Measurements from ENCODE around the gene SIX2. TPM values are rescaled to one million over a fixed set of nuclear protein-coding genes. Genes with fewer than 3 reads are reported as not detected.

Gene SIX2
- total and polyA plus RNA-seq, 10 donors, result 0.03 to 0.20 (median 0.03) TPM; not detected in 7

DNA sequence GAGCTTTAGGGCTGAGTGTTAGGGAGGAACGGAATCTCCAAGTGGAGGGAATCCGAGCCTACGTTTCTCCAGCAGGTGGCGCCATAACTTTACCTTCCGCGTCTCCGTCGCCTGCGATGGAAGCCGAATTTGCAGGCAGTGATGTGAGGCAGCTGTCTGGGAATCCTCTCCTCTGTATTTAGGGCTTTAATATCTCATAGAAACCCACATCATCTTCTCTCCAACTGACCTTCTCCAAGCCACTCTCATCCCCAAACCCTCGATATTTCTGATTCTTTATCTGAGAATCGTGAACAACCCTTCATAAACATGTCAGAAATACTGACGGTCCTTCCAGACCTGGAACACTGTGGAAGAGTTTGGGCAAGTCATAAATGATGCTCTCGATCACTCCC, 27.5 kb downstream of the SIX2 start:
- Histone ChIP-seq H3K36me3 (no peaks in the 10 kb centered on the region), H3K27me3 (replicated peaks in 1 of 7) (peaks cover 0 to 62% (median 3%) of the 10 kb centered on the region in 7 donors), H3K4me1 (peaks cover 0 to 6% (median 1%) of the 10 kb centered on the region in 6 donors), H3K9me3 (peaks cover 0 to 4% (median 0%) of the 10 kb centered on the region in 8 donors), H3K27ac (no peak overlapping the region), H3K4me3 (no peak overlapping the region)
- TF ChIP-seq, protein P1, sequence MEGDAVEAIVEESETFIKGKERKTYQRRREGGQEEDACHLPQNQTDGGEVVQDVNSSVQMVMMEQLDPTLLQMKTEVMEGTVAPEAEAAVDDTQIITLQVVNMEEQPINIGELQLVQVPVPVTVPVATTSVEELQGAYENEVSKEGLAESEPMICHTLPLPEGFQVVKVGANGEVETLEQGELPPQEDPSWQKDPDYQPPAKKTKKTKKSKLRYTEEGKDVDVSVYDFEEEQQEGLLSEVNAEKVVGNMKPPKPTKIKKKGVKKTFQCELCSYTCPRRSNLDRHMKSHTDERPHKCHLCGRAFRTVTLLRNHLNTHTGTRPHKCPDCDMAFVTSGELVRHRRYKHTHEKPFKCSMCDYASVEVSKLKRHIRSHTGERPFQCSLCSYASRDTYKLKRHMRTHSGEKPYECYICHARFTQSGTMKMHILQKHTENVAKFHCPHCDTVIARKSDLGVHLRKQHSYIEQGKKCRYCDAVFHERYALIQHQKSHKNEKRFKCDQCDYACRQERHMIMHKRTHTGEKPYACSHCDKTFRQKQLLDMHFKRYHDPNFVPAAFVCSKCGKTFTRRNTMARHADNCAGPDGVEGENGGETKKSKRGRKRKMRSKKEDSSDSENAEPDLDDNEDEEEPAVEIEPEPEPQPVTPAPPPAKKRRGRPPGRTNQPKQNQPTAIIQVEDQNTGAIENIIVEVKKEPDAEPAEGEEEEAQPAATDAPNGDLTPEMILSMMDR (IDR thresholded peaks at IDR 0.05 in 8 of 11, conservative IDR thresholded peaks at IDR 0.05 in 3 of 11), result peak; percentile 39 to 92 (median 80)
- no peak for TF ChIP-seq POLR2AphosphoS5 (IDR thresholded peaks at IDR 0.05)
- peak; percentile 86 for DNase-seq
- intact Hi-C loops (cut with DNase I; ENCODE audit: low total_unique reads), result loop anchor here (2.0 to 10.0 kb wide), 2 partner anchors 513 to 593 kb away; no protein-coding TSS in a partner anchor
- WGBS, 5 donors, result 16 to 21% (median 17%) methylated on average over 13 to 14 of the region's 14 CpGs

DNA sequence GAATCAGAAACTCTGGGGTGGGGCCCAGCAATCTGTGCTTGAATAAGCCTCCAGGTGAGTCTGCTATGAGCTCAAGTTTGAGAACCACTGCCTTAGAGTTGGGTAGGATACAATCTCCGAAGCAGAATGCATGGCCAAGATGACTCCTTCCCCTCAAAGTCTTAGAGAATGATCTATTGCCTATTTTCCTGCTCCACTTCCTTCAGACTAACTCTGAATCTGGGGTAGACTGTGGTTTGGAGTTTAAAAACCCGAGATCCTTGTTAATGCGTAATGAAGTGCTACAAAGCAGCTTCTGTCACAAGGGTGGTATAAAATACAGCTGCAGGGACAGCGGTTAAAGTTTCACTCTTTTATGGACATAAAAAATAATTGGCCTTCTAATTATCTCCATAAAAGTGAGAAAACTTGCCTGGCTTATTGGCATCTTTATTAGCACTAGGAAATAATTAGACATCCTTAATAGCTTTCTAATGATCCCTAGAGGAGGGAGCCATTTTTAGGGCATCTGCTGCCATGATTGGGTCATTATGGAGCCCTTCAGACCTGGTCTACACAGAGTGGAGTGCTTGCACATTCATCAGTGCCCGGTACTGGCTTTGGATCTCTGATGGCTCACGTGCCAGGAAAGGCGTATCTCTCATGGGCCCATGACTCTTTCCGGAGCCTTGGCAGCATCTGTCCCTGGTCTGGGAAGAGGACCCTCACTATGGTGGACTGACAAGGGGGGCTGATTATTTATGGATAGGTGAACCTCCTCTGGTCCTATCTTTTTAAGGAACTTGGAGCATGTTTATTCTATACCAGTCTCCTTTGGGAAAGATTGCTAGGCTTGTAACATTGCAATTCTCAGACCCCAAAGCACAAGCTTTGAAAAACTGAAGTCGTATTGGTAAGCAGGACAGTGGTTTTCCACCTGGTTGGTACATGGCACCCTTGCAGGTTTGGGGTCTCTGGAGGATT, 28.2 kb downstream of the SIX2 start:
- TF ChIP-seq, protein P1 (IDR thresholded peaks at IDR 0.05 in 8 of 11, conservative IDR thresholded peaks at IDR 0.05 in 3 of 11), result no peak
- no peak for TF ChIP-seq POLR2A (IDR thresholded peaks at IDR 0.05)
- no peak for TF ChIP-seq POLR2AphosphoS5 (IDR thresholded peaks at IDR 0.05)
- Histone ChIP-seq H3K4me3 (no peak overlapping the region), H3K27ac (no peak overlapping the region), H3K27me3 (replicated peaks in 1 of 7) (peaks cover 0 to 62% (median 3%) of the 10 kb centered on the region in 7 donors), H3K36me3 (no peaks in the 10 kb centered on the region), H3K4me1 (peaks cover 0 to 6% (median 1%) of the 10 kb centered on the region in 6 donors), H3K9me3 (peaks cover 0 to 4% (median 0%) of the 10 kb centered on the region in 8 donors)
- DNase-seq, result no peak
- intact Hi-C loops (cut with DNase I; ENCODE audit: low total_unique reads), result loop anchor here (2.0 to 10.0 kb wide), 2 partner anchors 514 to 594 kb away; no protein-coding TSS in a partner anchor
- 63 to 76% (median 73%) methylated on average over 6 to 9 of the region's 9 CpGs for WGBS, 5 donors

DNA sequence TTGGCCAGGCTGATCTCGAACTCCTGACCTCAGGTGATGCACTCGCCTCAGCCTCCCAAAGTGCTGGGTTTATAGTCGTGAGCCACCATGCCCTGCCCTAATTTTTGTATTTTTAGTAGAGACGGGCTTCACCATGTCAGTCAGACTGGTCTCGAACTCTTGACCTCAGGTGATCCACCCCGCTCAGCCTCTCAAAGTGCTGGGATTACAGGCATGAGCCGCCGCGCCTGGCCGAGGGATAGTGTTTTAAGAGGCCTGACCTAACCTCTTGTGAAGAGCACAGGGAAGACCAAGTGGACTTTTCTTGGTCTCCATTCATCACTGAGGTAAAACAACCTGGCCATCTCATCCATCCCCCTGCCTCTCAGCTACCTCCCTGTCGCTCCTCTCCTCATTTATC, 29.7 kb downstream of the SIX2 start:
- Histone ChIP-seq H3K4me3 (no peak overlapping the region), H3K36me3 (no peaks in the 10 kb centered on the region), H3K9me3 (peaks cover 0 to 4% (median 0%) of the 10 kb centered on the region in 8 donors), H3K27ac (no peak overlapping the region), H3K4me1 (peaks cover 0 to 6% (median 1%) of the 10 kb centered on the region in 6 donors), H3K27me3 (replicated peaks in 1 of 7) (peaks cover 0 to 63% (median 3%) of the 10 kb centered on the region in 7 donors)
- WGBS, 5 donors, result 73 to 85% (median 81%) methylated on average over 10 to 11 of the region's 11 CpGs
- DNase-seq, result no peak
- TF ChIP-seq POLR2A (IDR thresholded peaks at IDR 0.05) (no peak), POLR2AphosphoS5 (IDR thresholded peaks at IDR 0.05) (no peak)
- TF ChIP-seq, protein P1 (IDR thresholded peaks at IDR 0.05 in 8 of 11, conservative IDR thresholded peaks at IDR 0.05 in 3 of 11), result no peak
- intact Hi-C loops (cut with DNase I; ENCODE audit: low total_unique reads), result no loop called here
